ENCODE measurements around the gene RYR2. TPM values are rescaled to one million over a fixed set of nuclear protein-coding genes. Genes with fewer than 3 reads are reported as not detected.
A peak's percentile ranks its signal among the peaks of the same experiment; 100 is the strongest.

RYR2 gene
- total RNA-seq, 2 donors from 2014 or later: 14.2 to 17.1 TPM

- no peak for TF ChIP-seq POLR2A (IDR thresholded peaks at IDR 0.05)
- TF ChIP-seq, protein P1, sequence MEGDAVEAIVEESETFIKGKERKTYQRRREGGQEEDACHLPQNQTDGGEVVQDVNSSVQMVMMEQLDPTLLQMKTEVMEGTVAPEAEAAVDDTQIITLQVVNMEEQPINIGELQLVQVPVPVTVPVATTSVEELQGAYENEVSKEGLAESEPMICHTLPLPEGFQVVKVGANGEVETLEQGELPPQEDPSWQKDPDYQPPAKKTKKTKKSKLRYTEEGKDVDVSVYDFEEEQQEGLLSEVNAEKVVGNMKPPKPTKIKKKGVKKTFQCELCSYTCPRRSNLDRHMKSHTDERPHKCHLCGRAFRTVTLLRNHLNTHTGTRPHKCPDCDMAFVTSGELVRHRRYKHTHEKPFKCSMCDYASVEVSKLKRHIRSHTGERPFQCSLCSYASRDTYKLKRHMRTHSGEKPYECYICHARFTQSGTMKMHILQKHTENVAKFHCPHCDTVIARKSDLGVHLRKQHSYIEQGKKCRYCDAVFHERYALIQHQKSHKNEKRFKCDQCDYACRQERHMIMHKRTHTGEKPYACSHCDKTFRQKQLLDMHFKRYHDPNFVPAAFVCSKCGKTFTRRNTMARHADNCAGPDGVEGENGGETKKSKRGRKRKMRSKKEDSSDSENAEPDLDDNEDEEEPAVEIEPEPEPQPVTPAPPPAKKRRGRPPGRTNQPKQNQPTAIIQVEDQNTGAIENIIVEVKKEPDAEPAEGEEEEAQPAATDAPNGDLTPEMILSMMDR (IDR thresholded peaks at IDR 0.05): no peak
- WGBS, 2 donors: 70 to 89% methylated on average over 2 of the region's 2 CpGs
- intact Hi-C loops (cut with DNase I): no loop called here
Measured at GRCh38 chr1:237732657-237733056, 690.7 kb downstream of the RYR2 start.

DNA sequence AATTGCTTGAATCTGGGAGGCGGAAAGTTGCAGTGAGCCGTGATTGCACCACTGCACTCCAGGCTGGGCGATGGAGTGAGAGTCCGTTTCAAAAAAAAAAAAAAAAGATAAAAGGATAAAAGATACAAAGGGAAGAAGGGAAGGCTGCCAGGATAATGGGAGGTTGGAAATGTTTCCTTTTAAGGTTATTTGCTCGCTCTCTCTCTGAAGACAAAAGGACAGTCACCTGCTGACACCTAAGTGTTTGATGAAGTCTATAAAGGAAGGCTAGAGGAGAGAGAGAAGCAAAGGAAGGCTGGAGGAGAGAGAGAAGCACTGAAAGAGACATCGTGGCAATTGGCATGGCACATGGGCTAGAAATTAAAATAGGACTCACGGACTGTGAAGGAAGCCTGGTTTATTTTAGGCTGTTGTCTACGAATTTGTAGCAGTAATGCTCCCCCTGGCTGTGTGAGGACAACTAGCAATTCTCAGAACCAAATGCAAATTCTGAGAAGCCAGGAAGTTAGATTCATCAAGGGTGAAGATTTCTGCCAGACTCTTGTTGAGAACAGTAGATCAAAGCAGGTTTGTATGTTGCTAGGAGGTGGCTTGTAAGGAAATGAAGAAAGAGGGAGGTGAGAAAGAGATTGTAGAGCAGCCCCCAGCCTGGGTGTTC lies 694.5 kb downstream of the RYR2 start:
- Histone ChIP-seq H3K4me3 (no peak overlapping the region), H3K36me3 (replicated peaks in 1 of 2; ENCODE audit: insufficient read depth in 1 of 2, low read depth in 2 of 2) (no peaks in the 10 kb centered on the region), H3K9me3 (no peaks in the 10 kb centered on the region), H3K27ac (no peak overlapping the region), H3K27me3 (no peaks in the 10 kb centered on the region), H3K4me1 (peaks cover 9% of the 10 kb centered on the region)
- intact Hi-C loops (cut with DNase I): no loop called here
- TF ChIP-seq, protein P1 (IDR thresholded peaks at IDR 0.05): peak in 5 of 7 experiments; percentile 9 to 40 (median 35)
- no peak for TF ChIP-seq POLR2A (IDR thresholded peaks at IDR 0.05)
- no peak for DNase-seq
- ATAC-seq: no peak
- WGBS, 2 donors: 57 to 64% methylated on average over 8 of the region's 8 CpGs

More at GRCh38 chr1:237732657-237733056, 690.7 kb downstream of the RYR2 start:
- ATAC-seq (no peak), DNase-seq (no peak)
- no peak overlapping the region for H3K4me3 ChIP-seq
- no peaks in the 10 kb centered on the region for H3K9me3 ChIP-seq
- peaks cover 6% of the 10 kb centered on the region for H3K4me1 ChIP-seq
- H3K36me3 ChIP-seq (replicated peaks in 1 of 2; ENCODE audit: insufficient read depth in 1 of 2, low read depth in 2 of 2): no peaks in the 10 kb centered on the region
- no peak overlapping the region for H3K27ac ChIP-seq
- H3K27me3 ChIP-seq: no peaks in the 10 kb centered on the region

- no peak for DNase-seq
- intact Hi-C loops (cut with DNase I): no loop called here
- ATAC-seq: no peak
- Histone ChIP-seq H3K27ac (no peak overlapping the region), H3K4me1 (peaks cover 9% of the 10 kb centered on the region), H3K9me3 (no peaks in the 10 kb centered on the region), H3K27me3 (no peaks in the 10 kb centered on the region), H3K36me3 (replicated peaks in 1 of 2; ENCODE audit: insufficient read depth in 1 of 2, low read depth in 2 of 2) (no peaks in the 10 kb centered on the region), H3K4me3 (no peak overlapping the region)
- TF ChIP-seq POLR2A (IDR thresholded peaks at IDR 0.05): no peak
- TF ChIP-seq, protein P1 (IDR thresholded peaks at IDR 0.05): no peak
Measured at GRCh38 chr1:237737448-237737847, 695.5 kb downstream of the RYR2 start.

DNA sequence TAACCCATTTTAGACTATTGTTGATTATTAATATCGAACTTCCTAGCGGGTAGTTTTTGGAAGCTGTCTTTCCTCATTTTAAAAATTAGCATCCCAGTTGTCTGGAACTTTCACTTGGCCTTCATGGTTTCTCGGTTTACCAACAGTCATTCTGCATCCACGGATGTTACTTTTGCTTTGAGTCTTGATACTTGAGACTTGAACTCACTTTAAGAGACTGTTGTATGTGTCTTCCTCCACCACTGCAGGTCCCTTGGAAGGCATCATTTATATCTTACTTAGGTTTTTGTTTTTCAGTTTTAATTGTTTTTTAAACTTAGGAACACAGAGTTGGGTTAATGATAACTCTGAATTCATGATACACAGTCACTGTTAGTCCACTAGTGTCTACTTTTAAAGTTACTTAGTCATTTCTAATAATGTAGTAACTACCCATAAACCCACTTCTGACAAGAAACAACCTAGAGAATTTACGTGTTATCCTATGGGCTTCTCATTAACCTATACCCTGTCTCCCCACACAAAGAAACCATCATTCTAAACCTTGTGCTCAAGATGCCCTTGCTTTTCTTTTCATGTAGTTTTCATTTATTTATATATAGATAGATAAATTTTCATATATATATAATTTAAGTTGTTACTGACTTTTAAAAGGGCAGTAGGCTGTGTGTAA lies 696.1 kb downstream of the RYR2 start:
- Histone ChIP-seq H3K9me3 (no peaks in the 10 kb centered on the region), H3K4me3 (no peak overlapping the region), H3K27ac (no peak overlapping the region), H3K36me3 (replicated peaks in 1 of 2; ENCODE audit: insufficient read depth in 1 of 2, low read depth in 2 of 2) (no peaks in the 10 kb centered on the region), H3K4me1 (peaks cover 9% of the 10 kb centered on the region), H3K27me3 (no peaks in the 10 kb centered on the region)
- intact Hi-C loops (cut with DNase I): no loop called here
- no peak for ATAC-seq
- WGBS, 2 donors: 64 to 69% methylated on average over 5 of the region's 5 CpGs
- DNase-seq: no peak
- TF ChIP-seq, protein P1 (IDR thresholded peaks at IDR 0.05): no peak
- TF ChIP-seq POLR2A (IDR thresholded peaks at IDR 0.05): no peak
